HG03432 (cell line): ENCODE data around the gene INPP5A.

Experiments
- ATAC-seq: cut with Tn5 transposase; IDR thresholded peaks from one replicate; pipeline ENCODE4 v1.9.1; 2021; ENCODE audit warnings: mild to moderate bottlenecking, moderate library complexity; ENCODE audit not compliant: unreplicated experiment

Gene INPP5A

DNA sequence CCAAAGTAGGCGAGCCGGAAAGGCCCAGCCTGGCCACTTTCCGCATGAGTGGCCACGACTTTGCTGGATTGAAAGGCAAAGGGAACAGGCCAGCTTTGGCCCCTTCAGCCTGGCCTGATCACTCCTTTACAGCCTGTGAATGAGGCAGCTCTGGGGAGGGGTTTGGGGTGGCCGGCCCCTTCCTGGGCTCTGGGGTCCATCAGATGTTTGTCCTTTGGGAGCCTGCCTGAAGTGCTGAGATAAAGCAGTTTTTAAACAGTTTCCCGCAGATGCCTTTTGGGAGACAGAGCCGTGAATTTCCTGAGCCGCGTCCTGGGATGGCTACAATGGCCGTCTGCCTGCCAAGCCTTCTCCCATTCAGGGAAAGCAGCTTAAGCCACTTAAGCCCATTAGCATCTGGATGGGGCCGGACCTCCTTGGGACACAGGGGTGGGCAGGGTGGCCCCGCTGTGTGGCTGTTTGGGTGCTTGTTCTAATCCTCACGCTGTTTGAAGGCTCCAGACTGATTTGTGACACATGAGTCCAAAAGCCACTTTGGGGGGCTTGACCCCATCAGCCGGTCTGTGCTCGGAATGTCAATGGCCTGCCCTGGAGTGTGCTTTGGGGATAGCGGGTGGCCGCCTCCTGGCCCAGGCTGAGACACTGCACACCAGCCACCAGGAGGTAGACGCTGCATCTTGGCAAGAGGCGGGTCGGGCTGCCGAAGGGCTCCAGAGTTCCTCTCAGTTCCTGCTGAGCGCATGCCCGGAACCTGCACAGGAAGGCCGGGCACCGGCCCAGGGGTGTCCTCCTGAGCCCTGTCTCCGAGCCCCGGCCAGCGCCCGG, 209.4 kb downstream of the INPP5A start:
- ATAC-seq, result no peak

- ATAC-seq, result no peak
These were observed 210.5 kb downstream of the INPP5A start for GRCh38 chr10:132748135-132748534.

DNA sequence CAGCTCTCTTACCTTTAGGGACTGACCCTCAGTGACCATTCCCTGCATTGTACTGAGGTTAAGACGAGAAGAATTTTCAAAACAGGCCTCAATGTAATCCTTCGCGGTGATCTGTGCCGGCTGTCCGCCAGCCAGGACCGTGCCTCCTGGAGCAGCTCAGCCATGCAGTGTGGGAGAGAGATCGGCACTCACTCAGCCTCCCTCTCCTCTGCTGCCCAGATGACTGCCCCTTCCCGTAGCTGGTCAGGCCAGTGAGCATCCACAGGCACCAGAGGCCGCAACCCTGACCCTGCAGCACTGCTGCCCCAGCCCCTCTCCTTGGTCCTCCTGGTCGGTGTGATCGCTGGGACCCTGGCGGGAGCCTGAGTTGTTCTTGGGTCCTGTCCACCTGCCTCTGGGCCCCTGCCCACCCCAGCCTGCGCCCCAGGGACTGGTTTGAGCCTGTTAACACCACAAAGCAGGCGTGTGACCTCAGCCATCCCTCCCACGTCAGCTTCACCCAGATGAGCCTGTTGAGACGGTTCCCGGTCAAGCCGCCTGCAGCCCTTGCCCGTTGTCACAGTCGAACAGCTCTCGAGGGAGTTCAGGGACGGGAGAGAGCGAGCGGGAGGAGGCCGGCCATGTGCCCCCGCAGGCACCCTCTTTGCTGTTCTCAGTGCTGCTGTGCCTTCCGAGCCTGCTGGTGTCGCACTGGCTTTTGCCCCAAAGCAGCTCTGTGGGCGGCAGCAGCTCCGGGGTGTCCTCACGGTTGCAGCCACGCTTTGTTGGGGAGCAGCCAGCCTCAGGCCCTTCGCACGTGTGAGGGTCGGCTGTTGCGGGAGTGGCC, 211.2 kb downstream of the INPP5A start:
- no peak for ATAC-seq

GRCh38 chr10:132749371-132749795, 211.8 kb downstream of the INPP5A start:
- ATAC-seq, result no peak

DNA sequence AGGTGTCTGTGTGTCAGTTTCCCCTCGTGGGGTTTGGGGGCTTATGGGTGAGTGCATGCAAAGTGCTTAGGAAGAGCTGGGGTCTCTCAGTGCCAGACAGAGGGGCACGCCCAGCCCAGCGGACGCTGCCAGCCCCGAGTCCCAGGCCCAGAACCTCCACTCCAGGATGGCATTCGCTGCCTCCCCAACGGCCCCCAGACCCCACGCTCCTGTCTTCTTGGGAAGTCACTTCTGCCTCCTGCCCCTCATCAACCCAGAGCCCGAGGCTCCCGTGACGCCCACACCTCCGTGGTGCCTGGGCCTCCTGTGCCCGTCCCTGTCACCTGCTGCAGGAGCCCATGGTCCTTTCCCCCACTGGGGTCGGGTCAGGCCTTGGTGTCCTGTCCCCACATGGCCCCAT, 213.3 kb downstream of the INPP5A start:
- no peak for ATAC-seq

DNA sequence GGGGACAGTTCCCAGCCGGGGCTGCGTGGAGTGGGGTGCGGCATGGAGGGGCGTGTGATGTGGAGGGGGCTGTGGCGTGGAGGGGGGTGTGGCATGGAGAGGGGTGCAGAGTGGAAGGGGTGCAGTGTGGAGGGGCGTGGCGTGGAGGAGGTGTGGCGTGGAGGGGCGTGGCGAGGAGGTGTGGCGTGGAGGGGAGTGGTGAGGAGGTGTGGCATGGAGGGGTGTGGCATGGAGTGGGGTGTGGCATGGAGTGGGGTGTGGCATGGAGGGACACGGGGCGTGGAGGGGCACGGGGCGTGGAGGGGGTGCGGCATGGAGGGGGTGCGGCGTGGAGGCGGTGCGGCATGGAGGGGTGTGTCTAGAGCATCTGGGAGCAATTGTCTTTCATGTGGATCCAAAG, 214.8 kb downstream of the INPP5A start:
- no peak for ATAC-seq

DNA sequence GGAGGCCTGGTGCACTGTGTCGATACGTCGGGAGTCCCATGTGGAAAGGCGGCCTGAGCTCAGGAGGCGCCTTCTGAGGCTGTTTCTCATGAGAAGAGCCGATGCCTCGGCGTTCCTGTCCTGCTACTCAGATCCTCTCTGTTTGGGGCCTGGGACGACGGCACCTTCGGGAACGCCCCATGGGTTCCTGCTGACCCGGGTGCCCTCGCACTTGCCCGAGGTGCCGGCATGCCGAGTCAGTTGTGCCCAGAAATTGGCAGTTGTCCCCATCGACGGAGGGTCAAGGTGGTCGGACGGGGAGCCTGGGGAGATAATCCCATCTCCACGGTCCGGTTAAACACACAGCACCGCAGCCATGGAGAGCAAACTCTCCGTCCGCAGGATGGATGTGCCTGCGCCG, 215.4 kb downstream of the INPP5A start:
- no peak for ATAC-seq

DNA sequence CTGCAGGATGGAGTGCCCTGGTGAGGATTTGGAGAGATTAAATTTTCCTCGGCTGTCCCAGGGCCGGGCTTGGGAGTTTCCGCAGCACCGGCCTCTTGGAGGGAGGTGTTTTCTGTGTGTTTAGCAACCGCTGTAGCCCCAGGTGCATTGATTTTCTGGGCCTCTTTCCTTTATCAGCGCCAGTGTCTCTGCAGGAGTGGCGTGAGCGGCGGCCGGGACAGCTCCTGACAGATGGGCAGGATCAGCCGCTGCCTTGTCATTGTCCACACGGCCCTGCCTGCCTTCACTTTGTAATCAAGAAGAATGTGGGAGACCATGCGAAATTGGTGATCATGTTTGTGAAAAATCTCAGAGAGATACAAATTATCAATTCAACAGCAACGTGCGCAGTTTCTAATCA, 216.0 kb downstream of the INPP5A start:
- ATAC-seq, result no peak

DNA sequence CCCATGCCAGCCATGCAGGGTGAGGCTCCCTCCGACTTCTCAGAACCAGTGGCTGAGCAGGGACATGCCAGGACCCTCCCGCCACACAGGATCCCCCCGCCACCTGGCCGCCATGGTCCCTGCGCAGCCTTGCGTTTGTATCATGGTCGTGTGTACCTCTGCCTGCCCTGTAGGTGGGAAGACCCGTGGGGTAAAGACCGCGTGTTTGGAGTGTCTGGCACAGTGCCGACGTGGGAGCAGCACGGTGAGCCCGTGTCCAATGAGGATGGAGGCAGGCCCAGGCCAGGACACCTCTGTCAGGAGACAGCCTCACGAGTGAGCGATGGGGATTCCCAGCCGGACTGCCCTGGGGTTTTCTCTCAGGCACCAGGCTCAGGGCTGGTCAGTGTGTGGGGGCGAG, 216.5 kb downstream of the INPP5A start:
- no peak for ATAC-seq

DNA sequence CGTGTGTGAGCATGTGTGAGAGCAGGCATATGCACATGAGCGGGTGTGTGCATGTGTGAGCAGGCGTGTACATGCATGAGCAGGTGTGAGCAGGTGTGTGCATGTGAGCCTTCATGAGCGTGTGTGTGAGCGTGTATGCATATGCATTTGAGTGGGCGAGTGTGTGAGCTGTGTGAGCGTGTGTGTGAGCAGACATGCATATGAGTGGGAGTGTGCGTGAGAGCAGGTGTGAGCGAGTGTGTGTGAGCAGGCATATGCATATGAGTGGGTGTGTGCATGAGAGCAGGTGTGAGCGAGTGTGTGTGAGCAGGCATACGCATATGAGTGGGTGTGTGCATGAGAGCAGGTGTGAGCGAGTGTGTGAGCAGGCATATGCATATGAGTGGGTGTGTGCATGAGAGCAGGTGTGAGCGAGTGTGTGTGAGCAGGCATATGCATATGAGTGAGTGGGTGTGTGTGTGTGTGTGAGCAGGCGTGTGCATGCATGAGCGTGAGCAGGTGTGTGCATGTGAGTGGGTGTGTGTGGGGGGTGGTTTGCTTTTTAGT, 217.7 kb downstream of the INPP5A start:
- ATAC-seq, result no peak

- no peak for ATAC-seq
These were observed 219.0 kb downstream of the INPP5A start for GRCh38 chr10:132756591-132756990.

GRCh38 chr10:132757171-132757570, 219.6 kb downstream of the INPP5A start:
- ATAC-seq, result no peak

DNA sequence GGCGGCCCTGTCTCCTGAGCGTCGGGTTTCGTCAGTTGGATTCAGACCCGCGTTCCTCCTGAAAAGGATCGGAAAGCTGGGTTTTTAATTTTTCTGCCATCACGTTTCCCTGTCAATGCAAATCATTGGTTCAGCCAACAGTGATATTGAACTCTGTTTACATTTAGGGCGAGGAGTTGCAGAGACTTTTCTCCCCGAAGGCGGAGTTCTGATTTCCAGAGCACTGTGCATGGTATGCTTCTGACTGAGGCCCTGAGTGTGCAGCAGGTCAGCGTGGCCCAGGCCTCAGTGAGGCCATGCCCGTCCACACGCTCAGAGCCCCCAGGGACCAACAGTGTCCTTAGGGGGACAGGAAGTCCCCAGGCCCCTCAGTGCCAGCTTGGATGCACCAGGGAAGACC, 221.3 kb downstream of the INPP5A start:
- ATAC-seq, result no peak

- ATAC-seq, result no peak
These were observed 223.9 kb downstream of the INPP5A start for GRCh38 chr10:132761395-132762060.

DNA sequence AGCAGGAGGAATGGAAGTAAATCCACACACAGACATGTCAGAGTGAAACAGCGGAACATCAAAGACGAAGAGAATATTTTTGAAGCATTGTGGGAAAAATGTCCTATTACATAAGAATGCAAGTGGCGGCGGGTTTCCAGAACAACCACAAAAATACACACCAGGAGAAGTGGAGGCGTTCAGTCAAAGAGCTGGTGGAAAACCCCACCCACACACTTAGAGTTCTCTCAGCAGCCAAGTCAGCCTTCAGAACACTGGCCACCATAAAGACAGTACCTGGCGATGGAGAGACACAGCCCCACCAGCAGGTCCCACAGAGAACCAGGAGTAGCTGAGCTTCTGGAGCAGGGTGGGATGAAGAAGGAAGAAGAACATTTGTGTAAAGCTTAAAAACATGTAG, 224.7 kb downstream of the INPP5A start:
- no peak for ATAC-seq

DNA sequence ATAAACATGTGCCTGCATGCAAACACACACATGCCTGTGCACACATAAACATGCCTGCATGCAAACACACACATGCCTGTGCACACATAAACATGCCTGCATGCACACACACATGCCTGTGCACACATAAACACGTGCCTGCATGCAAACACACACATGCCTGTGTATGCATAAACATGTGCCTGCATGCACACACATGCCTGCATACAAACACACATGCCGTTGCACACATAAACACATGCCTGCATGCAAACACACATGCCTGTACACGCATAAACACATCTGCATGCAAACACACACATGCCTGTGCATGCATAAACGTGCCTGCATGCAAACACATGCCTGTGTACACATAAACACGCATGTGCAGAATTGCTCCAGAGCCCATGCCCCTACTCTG, 226.0 kb downstream of the INPP5A start:
- no peak for ATAC-seq

DNA sequence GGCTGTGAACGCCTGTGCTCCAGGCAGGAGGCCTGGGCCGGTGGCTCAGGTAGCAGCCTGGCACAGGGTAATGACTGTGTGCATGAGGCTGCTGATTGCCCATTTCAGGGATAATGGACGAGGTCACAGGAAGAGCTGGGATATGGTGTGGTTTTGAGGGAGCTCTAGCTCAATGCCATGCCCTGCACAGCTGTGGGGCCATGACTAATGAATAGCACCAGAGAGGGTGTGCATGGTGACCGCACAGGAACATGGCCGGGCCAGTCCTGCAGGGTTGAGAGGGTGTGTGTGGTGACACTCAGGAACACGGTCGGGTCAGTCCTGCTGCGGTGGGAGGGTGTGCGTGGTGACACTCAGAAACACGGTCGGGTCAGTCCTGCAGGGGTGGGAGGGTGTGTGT, 226.5 kb downstream of the INPP5A start:
- ATAC-seq, result no peak

DNA sequence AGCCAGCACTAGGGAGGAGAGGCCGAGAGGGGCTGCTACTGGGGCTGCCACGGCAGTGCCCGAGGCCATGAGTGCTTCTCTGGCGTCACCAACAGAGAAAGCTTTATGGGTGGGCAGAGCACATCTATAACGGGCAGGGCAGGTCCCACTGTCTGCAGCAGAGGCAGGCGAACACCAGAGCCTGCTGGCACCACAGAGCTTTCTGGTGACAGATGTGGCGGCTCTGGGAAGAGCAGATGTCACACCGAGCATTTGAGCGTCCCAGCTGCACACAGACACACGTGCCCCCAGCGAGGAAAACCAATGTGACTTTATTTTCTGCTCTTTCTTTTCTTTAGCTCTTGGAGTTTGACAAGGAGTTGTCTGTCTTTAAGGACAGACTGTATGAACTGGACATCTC, 227.8 kb downstream of the INPP5A start:
- ATAC-seq, result no peak

- ATAC-seq, result no peak
These were observed 228.7 kb downstream of the INPP5A start for GRCh38 chr10:132766291-132766690.

- no peak for ATAC-seq
These were observed 231.0 kb downstream of the INPP5A start for GRCh38 chr10:132768346-132769248.
